C4-2B (cell line): ENCODE measurements around the gene HOXC6.

ENCODE experiments used
- H3K27ac ChIP-seq: fragments of 450-650 bp; 2 replicates; pipeline ENCODE4 v1.5.1; 2017
- ZFX ChIP-seq: fragments of 450-650 bp; IDR thresholded peaks from 2 replicates; pipeline ENCODE4 v1.6.1; 2017
- TF ChIP-seq, protein P1 (sequence below): fragments of 450-650 bp; conservative IDR thresholded peaks from 2 replicates; pipeline ENCODE4 v1.5.1; 2017; ENCODE audit warnings: mild to moderate bottlenecking

The HOXC6 gene

DNA sequence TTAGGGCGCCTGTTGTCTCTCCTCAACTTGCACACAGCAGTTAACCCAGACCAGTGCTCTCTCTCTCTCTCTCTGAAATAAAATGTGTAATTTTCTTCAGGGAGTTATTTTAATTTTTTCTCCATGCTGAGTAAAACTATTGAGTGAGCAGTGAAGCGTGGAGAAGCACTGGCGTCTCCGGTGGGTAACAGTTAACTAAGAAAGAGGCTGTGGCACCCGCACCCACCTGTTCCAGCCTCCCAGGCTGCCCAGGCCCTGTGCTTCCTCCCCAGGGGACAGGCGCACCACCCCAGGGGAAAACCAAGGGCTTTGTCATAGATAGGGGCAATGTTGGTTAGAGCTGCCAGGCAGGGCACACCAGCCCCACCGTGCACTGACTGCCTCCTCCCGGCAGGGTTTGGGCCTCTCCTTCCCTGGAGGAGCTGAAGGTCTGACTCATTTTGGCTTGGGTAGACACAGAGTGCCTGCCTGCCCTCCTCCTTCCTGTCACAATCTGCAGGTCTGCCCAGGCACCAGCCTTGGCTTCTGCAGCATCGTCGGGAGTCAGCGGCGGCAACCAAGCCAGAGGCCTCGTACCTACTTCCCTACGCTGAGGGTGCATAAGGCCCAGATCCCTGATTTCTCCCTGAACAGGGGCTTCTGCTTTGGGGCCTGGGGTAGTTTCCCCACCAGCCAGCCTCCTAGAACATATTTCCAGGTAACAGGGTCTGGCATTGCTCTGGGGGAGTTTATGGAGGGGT is 8.6 kb downstream of the HOXC6 start:
- TF ChIP-seq ZFX: no peak
- TF ChIP-seq, protein P1, sequence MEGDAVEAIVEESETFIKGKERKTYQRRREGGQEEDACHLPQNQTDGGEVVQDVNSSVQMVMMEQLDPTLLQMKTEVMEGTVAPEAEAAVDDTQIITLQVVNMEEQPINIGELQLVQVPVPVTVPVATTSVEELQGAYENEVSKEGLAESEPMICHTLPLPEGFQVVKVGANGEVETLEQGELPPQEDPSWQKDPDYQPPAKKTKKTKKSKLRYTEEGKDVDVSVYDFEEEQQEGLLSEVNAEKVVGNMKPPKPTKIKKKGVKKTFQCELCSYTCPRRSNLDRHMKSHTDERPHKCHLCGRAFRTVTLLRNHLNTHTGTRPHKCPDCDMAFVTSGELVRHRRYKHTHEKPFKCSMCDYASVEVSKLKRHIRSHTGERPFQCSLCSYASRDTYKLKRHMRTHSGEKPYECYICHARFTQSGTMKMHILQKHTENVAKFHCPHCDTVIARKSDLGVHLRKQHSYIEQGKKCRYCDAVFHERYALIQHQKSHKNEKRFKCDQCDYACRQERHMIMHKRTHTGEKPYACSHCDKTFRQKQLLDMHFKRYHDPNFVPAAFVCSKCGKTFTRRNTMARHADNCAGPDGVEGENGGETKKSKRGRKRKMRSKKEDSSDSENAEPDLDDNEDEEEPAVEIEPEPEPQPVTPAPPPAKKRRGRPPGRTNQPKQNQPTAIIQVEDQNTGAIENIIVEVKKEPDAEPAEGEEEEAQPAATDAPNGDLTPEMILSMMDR: no peak
- H3K27ac ChIP-seq: no peak overlapping the region

DNA sequence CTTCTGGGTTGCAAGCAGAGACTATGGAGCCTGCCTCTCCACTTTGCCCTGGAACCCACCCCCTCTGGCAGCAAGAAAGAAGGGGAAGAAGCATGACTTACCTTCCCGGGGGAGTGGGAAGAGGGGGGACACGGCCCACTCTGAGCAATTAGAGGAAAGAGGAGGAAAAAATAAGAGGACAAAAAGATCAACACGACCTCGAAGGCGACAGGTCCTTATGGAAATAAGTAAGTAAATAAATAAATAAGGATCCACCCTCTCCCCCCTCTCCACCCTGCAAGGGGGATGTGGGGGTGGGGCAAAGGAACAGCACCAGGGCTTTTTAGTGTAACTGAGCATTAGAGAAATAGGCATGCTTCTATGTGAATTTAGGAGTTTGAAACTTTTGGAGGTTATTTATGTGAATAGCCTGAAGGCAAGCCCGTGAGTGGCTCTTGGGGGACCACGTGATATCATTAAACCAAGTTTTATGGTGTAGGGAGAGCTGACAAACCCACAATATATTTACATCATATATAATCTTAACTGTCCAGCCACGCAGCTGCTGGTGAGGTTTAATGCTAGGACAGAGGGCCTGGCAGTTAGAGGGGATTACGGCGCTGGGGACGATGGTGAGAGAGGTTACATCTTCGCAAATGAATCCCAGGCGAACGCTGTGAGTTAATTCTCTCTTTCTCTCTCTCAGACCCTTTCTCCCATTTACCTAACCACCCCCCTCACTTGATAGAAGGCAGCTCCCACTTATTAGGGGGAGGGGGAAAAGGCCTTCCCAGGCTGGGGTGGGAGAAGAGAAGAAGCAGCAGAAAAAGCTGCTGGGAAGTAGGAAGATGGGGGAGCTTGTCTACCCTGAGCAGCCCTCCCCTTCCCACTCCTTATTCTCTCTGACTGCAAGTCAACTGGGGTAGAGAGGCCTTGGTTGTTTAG is 9.4 kb downstream of the HOXC6 start:
- no peak overlapping the region for H3K27ac ChIP-seq
- TF ChIP-seq, protein P1: no peak
- no peak for TF ChIP-seq ZFX

DNA sequence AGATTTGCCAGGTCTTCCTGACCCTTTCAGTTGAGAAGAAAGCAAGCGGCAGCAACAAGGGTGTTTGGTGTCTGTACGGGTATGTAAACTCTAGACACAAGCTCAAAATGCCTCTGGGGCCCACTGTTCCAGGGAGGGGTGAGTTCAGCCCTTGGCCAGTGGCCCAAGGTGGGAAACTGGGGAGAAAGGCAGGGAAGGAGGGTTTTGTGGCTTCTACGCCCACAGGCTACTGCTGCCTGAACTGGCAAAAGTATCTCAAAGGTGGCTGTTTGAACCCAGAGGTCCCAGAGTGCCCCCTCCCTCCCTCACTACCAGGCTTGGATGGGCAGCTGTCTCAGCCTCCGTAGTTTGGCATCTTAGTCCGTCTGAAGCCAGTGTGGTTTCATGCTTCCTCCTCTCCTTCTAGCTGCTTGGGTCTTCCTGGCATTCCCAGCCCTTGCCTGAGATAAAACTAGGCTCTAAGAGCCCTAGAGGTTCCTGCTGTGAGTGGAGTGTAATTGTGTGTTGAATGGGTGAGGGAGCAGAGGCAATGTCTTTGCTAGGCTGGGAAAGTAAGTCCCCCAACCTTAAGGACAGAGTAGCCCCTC is 10.1 kb downstream of the HOXC6 start:
- TF ChIP-seq, protein P1: no peak
- no peak for TF ChIP-seq ZFX
- no peak overlapping the region for H3K27ac ChIP-seq

DNA sequence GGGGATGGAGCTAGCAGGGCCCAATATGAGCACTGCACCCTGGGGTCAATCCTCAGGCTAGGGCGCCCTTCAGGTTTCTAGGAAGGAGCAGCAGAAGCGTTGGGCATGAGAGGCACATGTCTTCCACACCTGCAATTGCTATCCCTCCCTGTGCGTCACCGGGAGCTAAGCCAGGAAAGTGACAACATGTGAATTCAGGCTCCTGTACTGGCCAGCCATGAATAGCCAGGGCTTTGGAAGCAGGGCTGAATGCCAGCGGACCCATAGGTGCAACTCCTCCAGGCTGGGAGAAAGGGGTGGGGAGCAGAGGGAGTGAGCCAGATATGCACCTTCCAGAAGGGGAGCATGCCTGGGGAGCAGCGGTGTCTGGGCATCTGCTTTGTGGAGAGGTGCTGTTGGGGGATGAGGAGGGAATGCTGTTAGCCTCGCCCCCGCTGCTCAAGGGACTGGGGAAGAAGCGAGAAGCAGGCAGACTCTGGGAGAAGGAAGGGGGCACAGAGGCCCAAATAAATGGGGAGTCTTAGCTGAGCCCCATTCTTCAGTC is 10.7 kb downstream of the HOXC6 start:
- no peak overlapping the region for H3K27ac ChIP-seq
- TF ChIP-seq ZFX: no peak
- TF ChIP-seq, protein P1: no peak

DNA sequence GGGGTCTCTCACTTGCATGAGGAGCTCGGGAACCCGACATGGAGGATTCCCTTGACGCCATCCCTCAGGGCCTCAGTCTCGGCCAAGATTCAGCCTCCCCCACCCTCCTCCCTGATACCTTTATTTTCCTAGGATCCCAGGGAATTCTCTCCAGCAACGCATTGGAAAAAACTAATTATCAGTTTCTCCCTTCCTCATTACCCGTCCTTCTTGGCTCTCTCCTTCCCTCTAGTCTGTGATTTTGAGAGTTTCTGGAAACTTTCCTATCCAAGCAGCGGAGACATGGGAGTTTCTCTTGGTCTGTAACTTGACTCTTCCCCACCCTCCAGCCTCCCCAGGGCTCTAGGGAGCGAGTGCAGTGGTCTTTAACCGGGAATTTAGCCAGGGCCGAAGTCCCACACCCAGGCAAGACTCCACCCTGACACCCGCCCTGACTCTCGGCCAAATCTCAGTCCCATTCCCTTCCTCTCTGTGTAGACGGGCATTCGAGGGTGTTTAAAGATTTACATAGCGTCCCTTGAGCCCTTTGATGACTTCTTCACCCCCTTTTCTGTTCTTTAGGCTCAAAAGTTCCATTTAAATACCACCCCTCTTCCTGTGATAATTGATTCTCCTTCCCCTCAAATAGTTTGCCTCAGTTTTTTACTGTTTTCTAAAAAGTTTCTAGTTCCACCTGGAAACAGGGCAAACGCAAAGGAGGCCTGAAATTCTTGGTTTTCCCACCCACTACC is 11.3 kb downstream of the HOXC6 start:
- TF ChIP-seq, protein P1: no peak
- TF ChIP-seq ZFX: no peak
- H3K27ac ChIP-seq: no peak overlapping the region

DNA sequence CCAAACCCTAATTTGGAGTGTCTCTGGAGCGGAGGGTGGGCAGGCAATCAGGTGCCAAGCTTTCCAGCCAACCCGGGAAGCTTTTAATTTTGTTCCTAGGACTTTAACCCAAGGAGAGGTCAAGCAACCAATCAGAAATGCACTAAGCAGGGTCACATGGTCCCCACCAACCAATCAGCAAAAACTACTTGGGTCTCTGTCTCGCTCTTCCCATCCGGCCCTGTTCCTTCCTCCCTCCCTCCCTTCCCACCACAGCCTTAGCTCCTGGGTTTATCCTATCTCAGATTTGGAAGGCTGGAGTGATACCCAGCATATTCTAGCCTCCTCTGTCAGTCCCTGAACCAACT is 11.9 kb downstream of the HOXC6 start:
- no peak overlapping the region for H3K27ac ChIP-seq
- no peak for TF ChIP-seq ZFX
- TF ChIP-seq, protein P1: no peak
